ENCODE results near the gene AHNAK. TPM values are rescaled to one million over a fixed set of nuclear protein-coding genes. Genes with fewer than 3 reads are reported as not detected.

Gene AHNAK
- total RNA-seq, 4 donors from 2014 or later: 874 to 1,336 (median 1,047) TPM

DNA sequence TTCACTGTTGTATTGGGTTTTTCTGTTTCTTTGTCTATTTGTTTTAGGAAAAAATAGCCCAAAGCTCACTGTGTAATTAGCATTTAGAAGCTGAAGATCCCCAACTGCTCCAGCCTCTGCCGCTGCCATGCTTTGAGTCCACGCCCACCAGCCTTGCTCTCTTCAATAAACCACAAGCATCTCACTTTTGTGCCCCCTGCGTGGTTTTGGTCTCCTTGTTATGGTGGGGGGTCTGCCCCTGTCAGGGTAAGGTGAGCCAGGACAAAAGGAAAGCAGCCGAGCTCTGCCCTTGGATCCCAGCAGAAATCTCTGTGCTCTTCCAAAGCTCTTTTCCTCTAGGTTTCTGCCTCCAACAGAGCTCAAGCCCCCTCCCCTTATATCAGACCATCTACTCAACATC lies 123.6 kb downstream of the AHNAK start:
- DNase-seq (ENCODE audit: low spot score) (no peak), ATAC-seq (ENCODE audit: low FRiP score) (no peak)
- TF ChIP-seq, protein P1, sequence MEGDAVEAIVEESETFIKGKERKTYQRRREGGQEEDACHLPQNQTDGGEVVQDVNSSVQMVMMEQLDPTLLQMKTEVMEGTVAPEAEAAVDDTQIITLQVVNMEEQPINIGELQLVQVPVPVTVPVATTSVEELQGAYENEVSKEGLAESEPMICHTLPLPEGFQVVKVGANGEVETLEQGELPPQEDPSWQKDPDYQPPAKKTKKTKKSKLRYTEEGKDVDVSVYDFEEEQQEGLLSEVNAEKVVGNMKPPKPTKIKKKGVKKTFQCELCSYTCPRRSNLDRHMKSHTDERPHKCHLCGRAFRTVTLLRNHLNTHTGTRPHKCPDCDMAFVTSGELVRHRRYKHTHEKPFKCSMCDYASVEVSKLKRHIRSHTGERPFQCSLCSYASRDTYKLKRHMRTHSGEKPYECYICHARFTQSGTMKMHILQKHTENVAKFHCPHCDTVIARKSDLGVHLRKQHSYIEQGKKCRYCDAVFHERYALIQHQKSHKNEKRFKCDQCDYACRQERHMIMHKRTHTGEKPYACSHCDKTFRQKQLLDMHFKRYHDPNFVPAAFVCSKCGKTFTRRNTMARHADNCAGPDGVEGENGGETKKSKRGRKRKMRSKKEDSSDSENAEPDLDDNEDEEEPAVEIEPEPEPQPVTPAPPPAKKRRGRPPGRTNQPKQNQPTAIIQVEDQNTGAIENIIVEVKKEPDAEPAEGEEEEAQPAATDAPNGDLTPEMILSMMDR (IDR thresholded peaks at IDR 0.05): no peak

DNA sequence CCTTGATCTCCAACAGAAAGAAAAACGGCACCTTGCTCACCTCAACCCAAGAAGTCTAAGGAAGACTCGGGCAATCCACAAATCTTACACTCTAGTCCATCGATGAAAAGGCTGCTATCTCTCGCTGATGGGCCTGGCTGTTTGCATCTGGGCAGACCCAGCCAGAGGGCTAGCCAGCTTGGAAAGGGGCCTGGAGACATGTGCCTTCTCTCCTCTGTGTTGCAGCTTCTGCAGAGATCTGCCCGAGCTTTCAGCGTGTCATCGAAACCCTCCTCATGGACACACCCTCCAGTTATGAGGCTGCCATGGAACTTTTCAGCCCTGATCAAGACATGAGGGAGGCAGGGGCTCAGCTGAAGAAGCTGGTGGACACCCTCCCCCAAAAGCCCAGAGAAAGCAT lies 124.6 kb downstream of the AHNAK start:
- ATAC-seq (ENCODE audit: low FRiP score): no peak
- DNase-seq (ENCODE audit: low spot score): no peak
- TF ChIP-seq, protein P1 (IDR thresholded peaks at IDR 0.05): no peak

DNA sequence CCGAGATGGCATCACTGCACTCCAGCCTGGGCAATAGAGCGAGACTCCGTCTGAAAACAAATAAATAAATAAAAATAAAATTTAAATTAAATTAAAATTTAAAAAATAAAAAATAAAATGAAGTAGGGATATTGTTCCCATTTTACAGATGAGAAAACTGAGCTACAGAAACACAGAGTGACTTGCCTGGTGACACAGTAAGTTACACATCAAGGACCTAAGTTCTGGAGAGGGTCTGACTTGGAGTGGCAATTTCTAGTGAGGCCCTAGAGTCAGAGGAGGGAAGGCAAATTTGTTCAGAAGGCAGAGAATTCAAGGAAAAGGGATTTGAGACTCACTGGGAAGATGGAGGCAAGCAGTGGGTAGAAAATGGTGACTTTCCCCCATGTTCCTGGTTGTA lies 125.7 kb downstream of the AHNAK start:
- TF ChIP-seq, protein P1 (IDR thresholded peaks at IDR 0.05): no peak
- ATAC-seq (ENCODE audit: low FRiP score) (no peak), DNase-seq (ENCODE audit: low spot score) (no peak)

DNA sequence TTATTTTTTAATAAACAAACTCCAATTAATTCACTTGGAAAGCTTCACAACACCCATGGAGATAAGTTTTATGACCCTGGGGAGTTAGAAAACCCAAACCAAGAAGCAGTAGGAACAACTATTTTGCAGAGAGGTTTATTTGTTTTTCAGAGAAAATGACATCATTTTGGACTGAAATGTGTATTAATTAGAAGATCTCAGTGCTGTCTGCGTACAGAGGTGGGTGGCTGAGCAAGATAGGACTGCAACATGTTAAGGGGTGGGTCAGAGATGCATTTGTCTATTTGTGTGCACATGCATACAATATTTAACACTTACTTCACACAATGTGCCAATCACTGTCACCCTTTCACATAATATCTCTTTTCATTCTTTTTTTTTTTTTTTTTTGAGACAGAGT lies 126.7 kb downstream of the AHNAK start:
- ATAC-seq (ENCODE audit: low FRiP score) (no peak), DNase-seq (ENCODE audit: low spot score) (no peak)
- TF ChIP-seq, protein P1 (IDR thresholded peaks at IDR 0.05): no peak

DNA sequence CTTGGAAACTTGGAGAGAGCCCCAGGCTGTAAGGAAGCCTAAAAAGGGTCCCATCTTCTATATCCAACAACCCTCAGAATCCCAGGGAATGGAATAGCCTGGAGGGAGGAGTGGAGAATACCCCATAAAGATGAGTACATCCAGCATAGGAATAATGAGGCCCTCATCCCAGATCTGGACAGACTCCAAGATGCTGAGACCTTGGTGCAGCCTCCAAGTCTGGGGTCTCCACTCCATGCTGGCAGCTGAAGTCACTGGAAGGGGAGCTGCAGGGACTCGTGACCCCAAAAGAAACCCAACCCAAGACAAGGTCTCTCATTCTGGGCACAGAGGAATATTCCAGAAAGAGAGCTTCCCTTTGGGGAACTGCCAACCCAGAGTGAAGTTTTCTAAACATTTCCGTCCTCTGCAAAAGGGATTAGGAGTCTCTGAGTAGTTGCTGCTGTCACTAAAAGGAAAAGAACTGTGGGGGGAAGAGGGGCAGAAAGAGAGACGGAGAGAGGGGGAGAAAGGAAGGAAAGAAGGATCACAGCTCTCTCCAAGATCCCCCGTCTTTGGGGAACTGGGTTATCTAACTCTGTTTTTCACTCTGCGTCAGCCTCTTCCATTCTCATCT lies 127.2 kb downstream of the AHNAK start:
- ATAC-seq (ENCODE audit: low FRiP score): no peak
- no peak for DNase-seq (ENCODE audit: low spot score)
- TF ChIP-seq, protein P1 (IDR thresholded peaks at IDR 0.05): no peak

DNA sequence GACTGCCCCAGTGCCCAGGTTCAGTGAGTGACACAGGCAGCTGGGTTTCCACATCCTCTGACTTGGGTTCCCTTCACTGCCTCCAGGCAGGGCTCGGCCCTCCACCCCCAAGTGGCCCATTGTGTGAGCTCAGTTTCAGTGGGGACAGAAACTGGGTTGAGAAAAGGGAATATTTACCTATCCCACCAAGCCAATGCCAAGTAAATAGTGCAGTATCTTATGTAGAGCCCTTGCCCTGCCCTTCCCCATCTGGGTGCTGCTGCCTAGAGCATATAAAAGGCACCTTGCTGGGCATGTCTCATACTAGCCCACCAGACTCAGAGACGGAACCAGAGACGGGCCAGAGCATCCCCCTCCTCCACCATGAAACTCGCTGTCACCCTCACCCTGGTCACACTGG lies 127.9 kb downstream of the AHNAK start, which contains the start of gene SCGB1A1:
Gene SCGB1A1 (plus strand): TSS at position 301 of the 400 bp plus-strand sequence. CDS start 63 bp downstream, at position 364.
- TF ChIP-seq, protein P1 (IDR thresholded peaks at IDR 0.05): no peak
- no peak for DNase-seq (ENCODE audit: low spot score)
- no peak for ATAC-seq (ENCODE audit: low FRiP score)

DNA sequence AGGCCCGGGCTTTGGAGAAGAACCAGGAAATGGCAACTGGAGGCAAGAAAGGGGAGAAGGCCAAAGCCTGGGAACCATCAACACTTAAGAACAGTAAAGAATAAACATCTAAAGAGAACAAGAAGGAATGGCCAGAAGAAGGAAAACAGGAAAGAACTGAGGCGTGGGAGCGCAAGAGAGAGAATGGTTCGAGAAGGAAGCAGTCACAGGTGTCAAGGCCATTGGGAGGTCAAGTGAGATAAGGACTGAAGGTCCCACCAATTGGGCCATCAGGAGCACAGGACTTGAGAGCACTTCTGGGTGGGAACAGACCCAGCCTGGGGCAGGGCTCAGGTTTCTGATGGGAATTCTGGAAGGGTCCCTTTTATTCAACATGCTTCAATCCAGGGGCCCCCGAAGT lies 128.5 kb downstream of the AHNAK start:
- ATAC-seq (ENCODE audit: low FRiP score) (no peak), DNase-seq (ENCODE audit: low spot score) (no peak)
- TF ChIP-seq, protein P1 (IDR thresholded peaks at IDR 0.05): no peak

All from omental fat pad (tissue), 4 donors.